Measurements from ENCODE around the gene KCTD11. TPM values are rescaled to one million over a fixed set of nuclear protein-coding genes. Genes with fewer than 3 reads are reported as not detected.

Gene KCTD11
- total and polyA plus RNA-seq, 2 of the 13 experiments (the other 11 are each of a cell fraction or from before 2014, with no cell fraction given) = 1.6 to 2.6 TPM

DNA sequence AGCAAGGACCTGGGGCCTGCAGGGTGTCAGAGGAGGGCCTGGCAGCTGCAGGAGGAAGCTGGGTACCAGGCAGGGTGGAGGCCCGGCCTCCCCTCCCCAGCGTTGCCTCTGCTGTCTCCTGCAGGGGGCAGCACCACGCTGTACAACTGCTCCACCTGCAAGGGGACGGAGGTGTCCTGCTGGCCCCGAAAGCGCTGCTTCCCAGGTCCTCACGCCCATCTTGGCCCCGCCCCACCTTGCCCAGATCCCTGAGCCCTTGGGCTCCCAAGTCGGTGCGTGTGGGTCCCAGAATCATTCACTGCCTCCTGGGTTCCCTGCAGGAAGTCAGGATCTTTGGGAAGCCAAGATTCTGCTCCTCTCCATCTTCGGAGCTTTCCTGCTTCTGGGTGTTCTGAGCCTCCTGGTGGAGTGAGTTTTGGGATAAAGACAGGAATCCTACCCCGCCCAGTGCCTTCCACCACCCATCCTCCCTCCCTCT, 4.1 kb downstream of the KCTD11 start (continued):
- TF ChIP-seq PRMT3 (CRISPR knock-in tag; IDR thresholded peaks at IDR 0.05; ENCODE audit: borderline replicate concordance, low read depth) (no peak), MXD4 (CRISPR knock-in tag; IDR thresholded peaks at IDR 0.05) (0 out of 2 replicates have a peak, but pooled peaks have one; percentile 38), ZNF891 (CRISPR knock-in tag; IDR thresholded peaks at IDR 0.05) (peak; percentile 58; the same call in 1 of the 2 replicates), SNAPC4 (CRISPR knock-in tag; IDR thresholded peaks at IDR 0.05) (no peak), NFRKB (IDR thresholded peaks at IDR 0.05) (no peak), RELA (CRISPR knock-in tag; IDR thresholded peaks at IDR 0.05) (no peak), ZSCAN21 (CRISPR knock-in tag; IDR thresholded peaks at IDR 0.05; ENCODE audit: borderline replicate concordance) (no peak; the same call in 1 of the 2 replicates), E2F2 (CRISPR knock-in tag; IDR thresholded peaks at IDR 0.05; ENCODE audit: borderline replicate concordance) (no peak), NFKBIZ (CRISPR knock-in tag; IDR thresholded peaks at IDR 0.05) (no peak), NRL (CRISPR knock-in tag; IDR thresholded peaks at IDR 0.05; ENCODE audit: borderline replicate concordance) (0 out of 2 replicates have a peak, but pooled peaks have one; percentile 16), KDM5B (CRISPR knock-in tag; IDR thresholded peaks at IDR 0.05; ENCODE audit: borderline replicate concordance) (no peak), RFXAP (CRISPR knock-in tag; IDR thresholded peaks at IDR 0.05; ENCODE audit: borderline replicate concordance) (no peak), ZNF768 (CRISPR knock-in tag; IDR thresholded peaks at IDR 0.05) (peak; percentile 63; the same call in 1 of the 2 replicates), PHF5A (CRISPR knock-in tag; IDR thresholded peaks at IDR 0.05; ENCODE audit: low read depth, unreplicated experiment) (no peak), ZNF180 (CRISPR knock-in tag; IDR thresholded peaks at IDR 0.05; ENCODE audit: borderline replicate concordance, low read depth) (no peak), KAT7 (CRISPR knock-in tag; IDR thresholded peaks at IDR 0.05; ENCODE audit: borderline replicate concordance) (no peak), ZNF326 (CRISPR knock-in tag; IDR thresholded peaks at IDR 0.05; ENCODE audit: borderline replicate concordance) (no peak), HNF4A (CRISPR knock-in tag; IDR thresholded peaks at IDR 0.05) (no peak), HDAC2 (CRISPR knock-in tag; IDR thresholded peaks at IDR 0.05) (peak; percentile 58; the same call in 1 of the 2 replicates), ZNF709 (CRISPR knock-in tag; IDR thresholded peaks at IDR 0.05) (no peak), SMAD3 (CRISPR knock-in tag; IDR thresholded peaks at IDR 0.05) (no peak), ZNF124 (CRISPR knock-in tag; IDR thresholded peaks at IDR 0.05) (no peak)
- TF ChIP-seq, protein P1, sequence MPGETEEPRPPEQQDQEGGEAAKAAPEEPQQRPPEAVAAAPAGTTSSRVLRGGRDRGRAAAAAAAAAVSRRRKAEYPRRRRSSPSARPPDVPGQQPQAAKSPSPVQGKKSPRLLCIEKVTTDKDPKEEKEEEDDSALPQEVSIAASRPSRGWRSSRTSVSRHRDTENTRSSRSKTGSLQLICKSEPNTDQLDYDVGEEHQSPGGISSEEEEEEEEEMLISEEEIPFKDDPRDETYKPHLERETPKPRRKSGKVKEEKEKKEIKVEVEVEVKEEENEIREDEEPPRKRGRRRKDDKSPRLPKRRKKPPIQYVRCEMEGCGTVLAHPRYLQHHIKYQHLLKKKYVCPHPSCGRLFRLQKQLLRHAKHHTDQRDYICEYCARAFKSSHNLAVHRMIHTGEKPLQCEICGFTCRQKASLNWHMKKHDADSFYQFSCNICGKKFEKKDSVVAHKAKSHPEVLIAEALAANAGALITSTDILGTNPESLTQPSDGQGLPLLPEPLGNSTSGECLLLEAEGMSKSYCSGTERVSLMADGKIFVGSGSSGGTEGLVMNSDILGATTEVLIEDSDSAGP (CRISPR knock-in tag; IDR thresholded peaks at IDR 0.05; ENCODE audit: borderline replicate concordance) = peak; percentile 84
- TF ChIP-seq, protein P2, sequence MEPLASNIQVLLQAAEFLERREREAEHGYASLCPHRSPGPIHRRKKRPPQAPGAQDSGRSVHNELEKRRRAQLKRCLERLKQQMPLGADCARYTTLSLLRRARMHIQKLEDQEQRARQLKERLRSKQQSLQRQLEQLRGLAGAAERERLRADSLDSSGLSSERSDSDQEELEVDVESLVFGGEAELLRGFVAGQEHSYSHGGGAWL (CRISPR knock-in tag; IDR thresholded peaks at IDR 0.05) = no peak
